H7 (cell line): ENCODE data around the gene PARD3. TPM values are rescaled to one million over a fixed set of nuclear protein-coding genes. Genes with fewer than 3 reads are reported as not detected.
A peak's percentile ranks its signal among the peaks of the same experiment; 100 is the strongest.

Experiments
- DNase-seq: peaks from one replicate; pipeline ENCODE4 v3.0.0; 2012
- H3K27me3 ChIP-seq: 2 replicates; pipeline ENCODE4 v1.6.0; 2011; ENCODE audit warnings: mild to moderate bottlenecking, low read length; ENCODE audit not compliant: control insufficient read depth, insufficient read depth
- H3K36me3 ChIP-seq: replicated peaks from 2 replicates; pipeline ENCODE4 v1.5.1; 2011; ENCODE audit warnings: low read length; ENCODE audit not compliant: control insufficient read depth, insufficient read depth
- H3K4me3 ChIP-seq: 2 replicates; pipeline ENCODE4 v1.5.1; 2011; ENCODE audit warnings: low read depth, mild to moderate bottlenecking, control low read depth, low read length, moderate library complexity; ENCODE audit not compliant: insufficient read depth
- total RNA-seq: library from RNA; depleted of rRNA; stranded (reverse); fragments of >200 nt; shearing (Covaris generic); gene quantifications from 2 replicates; pipeline ENCODE4 v1.2.3, GENCODE V29; 2014

Gene PARD3
- total RNA-seq, 1 experiment from 2014 or later: 51.1 TPM

DNA sequence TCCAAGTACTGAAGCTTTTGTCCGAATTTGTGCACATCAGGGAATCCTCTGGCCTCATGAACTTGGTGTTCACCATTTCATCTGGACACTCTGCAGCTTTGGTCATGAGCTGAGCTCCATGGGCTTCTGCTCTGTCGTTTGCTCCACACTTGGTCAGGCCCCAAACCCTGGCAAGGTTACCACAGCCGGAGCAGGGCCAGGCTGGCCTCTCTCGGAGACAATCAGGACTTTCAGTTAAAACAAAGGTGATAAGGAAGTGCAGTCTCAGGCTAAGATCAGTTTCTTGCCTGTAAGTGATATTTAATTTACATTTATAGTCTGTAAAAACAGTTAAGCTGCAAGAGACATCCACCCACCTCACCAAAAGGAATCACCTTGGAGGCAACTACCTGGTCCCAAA, 558.9 kb downstream of the PARD3 start:
- no peak for DNase-seq
- H3K36me3 ChIP-seq: no peaks in the 10 kb centered on the region
- H3K4me3 ChIP-seq: no peak overlapping the region
- no peaks in the 10 kb centered on the region for H3K27me3 ChIP-seq

DNA sequence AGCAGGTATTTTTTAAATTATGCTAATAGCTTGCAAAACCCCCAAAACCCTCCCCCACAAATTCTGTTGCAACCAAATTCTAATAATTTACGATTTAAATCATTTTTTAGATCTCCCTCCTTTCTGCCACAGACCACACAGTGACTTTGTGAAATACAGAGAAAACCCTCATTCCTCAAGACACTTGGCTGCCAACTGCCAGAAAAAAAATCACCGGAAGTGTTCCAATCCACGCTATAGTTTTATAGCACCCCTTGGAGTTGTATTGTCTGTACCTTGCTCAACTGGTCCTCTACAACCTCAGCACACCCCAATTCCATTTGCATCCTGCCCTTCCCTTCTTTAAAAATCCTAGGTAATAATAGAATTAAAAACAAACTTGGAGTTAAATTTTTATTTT, 560.1 kb downstream of the PARD3 start:
- Histone ChIP-seq H3K27me3 (no peaks in the 10 kb centered on the region), H3K4me3 (no peak overlapping the region), H3K36me3 (no peaks in the 10 kb centered on the region)
- DNase-seq: no peak

DNA sequence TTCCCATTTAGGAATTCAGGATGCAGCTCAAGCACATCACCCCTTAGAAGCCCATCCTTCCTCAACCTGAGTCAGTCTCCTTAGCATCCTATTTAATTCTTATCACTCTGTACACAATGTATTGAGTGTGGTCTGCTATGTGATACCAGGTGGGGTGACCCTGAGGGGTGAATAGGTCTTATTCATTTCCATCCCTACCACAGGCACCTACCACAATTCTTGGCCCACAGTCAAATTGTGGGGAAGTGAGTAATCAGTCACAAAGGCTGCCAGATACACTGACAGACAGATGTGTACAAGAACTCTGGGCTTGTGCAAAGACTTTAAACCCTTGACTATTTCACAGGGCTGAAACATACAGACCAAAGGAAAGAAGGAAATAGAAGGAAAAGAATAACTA, 560.5 kb downstream of the PARD3 start:
- H3K36me3 ChIP-seq: no peaks in the 10 kb centered on the region
- DNase-seq: no peak
- no peaks in the 10 kb centered on the region for H3K27me3 ChIP-seq
- no peak overlapping the region for H3K4me3 ChIP-seq

DNA sequence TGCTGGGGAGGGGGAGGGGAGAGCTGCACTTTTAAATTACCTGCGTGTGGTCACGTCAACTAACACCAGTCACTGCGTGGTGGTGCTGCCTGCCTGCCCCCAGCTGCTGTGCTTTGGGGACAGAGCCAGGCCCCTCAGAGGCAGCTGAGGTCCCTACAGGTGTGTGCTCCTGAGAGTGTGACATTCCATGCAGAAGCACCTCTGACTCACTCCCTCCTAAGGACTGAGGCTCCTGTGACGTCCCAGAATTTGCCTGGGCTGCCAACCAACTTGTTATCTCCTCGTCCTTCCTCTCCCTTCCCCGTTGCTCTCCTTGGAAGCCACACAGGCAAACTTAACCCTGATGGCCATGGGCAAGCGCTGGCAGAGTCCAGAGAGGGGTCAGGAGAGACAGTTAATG, 563.0 kb downstream of the PARD3 start:
- H3K4me3 ChIP-seq: no peak overlapping the region
- no peaks in the 10 kb centered on the region for H3K27me3 ChIP-seq
- H3K36me3 ChIP-seq: no peaks in the 10 kb centered on the region
- peak; percentile 32 for DNase-seq

DNA sequence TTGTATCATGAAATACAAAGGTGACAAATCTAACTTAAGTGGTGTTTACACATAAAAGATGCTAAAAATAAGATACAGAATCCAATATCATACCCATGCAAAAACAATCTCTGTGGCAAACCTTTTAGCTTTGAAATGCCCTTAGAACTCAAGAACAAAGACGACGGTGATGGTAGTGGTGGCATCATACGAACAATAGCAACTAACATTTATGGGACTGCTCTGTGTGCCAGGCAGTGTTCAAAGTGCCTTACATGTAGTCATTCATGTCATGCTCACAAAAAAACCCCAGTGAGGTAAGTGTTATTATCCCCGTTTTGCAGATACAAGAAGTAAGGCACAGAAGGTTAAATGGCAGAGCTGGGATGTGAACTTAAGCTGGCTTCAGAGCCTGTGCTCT, 563.9 kb downstream of the PARD3 start:
- Histone ChIP-seq H3K36me3 (no peaks in the 10 kb centered on the region), H3K27me3 (no peaks in the 10 kb centered on the region)
- no peak for DNase-seq

DNA sequence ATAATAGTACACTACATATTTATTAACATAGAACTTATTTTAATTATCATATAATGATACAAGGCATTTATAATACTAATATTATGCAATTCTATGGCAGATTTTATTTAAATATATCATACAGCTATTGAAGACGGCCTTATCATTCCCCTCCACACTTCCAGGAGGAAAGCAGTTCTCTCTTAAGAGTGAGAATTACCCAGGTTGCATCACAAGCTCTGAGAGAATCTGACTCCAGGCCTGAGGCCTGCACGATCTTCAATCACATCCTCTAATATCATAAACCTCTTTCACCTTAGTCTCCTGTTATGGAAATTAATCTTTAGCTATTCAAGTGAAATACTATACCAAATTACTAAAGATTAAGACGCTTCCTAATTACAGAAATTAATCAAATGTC, 564.4 kb downstream of the PARD3 start:
- H3K27me3 ChIP-seq: no peaks in the 10 kb centered on the region
- H3K36me3 ChIP-seq: no peaks in the 10 kb centered on the region
- no peak for DNase-seq
- no peak overlapping the region for H3K4me3 ChIP-seq

More for the DNA sequence above, 563.9 kb downstream of the PARD3 start:
- H3K4me3 ChIP-seq: no peak overlapping the region

DNA sequence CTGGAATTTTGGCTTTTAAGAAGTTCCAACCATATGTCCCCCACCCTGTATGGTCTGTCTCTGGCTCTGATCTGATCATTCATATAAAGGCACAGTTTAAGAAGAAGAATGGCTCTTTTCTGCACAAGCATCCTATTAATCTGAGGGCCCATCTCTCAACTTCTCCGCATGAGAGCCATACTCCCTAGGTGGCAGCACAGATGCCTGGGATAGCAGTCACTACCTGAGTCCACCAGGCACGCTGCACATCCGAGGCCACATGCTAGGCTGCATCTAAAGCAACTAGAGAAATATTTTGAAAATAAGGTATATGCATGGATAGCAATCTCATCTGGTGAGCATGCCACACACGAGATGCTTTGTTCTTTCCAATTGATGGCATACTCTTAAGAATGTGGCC, 565.5 kb downstream of the PARD3 start:
- Histone ChIP-seq H3K27me3 (no peaks in the 10 kb centered on the region), H3K4me3 (no peak overlapping the region), H3K36me3 (no peaks in the 10 kb centered on the region)
- DNase-seq: peak; percentile 56

DNA sequence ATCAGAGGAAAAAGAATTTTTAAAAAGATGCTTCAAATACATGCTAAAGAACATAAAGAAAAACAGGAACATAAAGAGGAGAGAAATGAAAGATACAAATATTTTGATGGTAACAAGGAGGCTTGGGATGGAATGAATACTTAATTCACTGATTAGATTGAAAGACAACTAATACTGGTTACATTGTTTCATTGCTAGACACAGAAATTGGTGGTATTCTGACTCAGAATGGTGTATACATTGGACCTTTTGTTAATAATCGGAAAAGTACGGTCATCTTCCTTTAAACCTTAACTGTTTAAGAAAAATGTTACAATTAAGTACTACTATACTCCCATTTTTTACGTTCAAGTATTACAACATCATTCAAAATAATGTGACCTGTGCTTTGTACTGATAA, 567.5 kb downstream of the PARD3 start:
- Histone ChIP-seq H3K36me3 (no peaks in the 10 kb centered on the region), H3K27me3 (no peaks in the 10 kb centered on the region), H3K4me3 (no peak overlapping the region)
- DNase-seq: no peak

DNA sequence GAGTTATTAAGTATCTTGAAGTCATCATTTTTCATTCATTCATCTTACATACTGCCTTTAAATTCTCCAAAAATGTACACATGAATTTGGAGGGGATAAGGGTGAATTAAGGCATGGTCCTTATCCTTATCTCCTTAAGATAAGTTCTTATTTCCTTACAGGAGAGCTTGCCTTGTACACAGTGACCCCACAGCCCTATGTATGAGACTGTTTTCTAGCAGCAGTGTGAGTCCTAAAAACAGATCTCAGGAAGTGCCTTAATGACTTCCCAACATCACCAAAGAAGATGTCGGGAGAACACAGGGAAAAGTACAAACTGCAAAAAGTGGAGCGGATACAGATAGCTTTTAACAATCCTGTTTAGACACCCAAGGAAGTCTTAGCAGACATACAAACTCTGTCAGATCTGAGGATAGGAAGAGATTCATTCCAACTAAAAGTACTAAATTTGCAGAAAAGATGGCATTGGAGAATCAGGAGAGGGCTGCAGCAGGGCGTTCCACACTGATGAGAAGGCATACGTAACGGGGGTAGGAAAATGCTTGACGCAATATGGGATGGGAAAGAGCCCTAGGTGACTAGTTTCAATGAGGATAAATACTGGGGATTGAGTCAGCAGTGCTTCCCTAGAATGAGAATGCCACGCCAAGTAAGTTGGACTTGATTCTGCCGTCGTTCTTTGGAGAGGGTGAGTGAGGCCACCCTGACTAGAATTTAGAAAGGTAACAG, 570.2 kb downstream of the PARD3 start:
- Histone ChIP-seq H3K27me3 (no peaks in the 10 kb centered on the region), H3K4me3 (no peak overlapping the region), H3K36me3 (no peaks in the 10 kb centered on the region)
- no peak for DNase-seq

DNA sequence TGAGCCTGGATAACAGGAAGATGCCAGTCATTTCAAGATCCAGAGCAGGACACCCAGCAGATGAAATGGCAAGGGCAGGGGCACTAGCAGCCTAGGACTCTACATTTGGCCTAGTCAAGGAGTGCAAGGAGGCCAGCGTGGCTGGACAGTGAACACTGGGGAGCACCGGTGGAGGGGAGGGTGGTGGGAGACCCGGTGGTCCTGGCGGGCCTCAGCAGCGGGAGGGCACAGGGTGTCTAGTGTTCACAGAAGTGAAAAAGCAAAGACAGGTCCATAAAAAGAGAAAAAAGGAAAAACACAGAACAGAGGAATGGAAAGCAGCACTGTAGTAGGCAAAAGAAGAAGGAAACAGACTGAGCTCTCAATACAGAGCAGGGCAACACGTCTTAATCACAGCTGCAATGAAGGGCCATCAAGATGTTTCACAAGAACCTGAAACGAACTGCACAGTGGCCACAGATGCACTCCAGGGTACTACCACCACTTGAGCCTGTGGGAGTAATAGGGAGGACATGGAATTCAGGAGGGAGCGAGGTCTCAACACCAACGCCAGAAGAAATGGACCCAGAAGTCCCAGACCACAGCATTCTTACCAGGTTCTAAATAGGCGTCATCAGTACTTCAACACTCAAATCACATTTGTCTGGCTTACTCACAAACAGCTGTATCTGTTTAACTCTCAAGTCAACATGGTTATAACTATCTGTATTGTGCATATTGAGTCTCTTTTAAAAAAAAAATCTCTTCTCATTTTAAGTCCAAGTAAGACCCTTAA, 573.7 kb downstream of the PARD3 start:
- Histone ChIP-seq H3K27me3 (no peaks in the 10 kb centered on the region), H3K4me3 (no peak overlapping the region), H3K36me3 (no peaks in the 10 kb centered on the region)
- DNase-seq: no peak

DNA sequence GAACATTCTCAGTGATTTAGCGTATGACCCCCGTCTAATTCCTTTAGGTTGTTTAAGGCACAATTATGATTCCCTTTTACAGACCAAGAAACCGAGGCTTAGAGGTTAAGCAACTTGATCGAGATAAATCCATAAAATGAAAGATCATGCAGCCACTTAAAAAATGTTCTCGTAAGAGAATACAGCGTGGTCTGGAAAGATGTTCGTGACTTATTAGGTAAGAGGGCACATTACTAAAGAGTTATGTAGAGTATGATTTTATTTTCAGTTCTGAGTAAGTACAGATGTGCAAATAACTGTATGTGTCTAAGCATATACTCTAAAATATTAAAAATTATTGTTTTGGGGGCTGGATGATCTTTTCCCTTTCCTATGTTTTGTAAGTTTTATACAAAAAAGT, 575.1 kb downstream of the PARD3 start:
- no peak for DNase-seq
- Histone ChIP-seq H3K27me3 (no peaks in the 10 kb centered on the region), H3K4me3 (no peak overlapping the region), H3K36me3 (no peaks in the 10 kb centered on the region)

DNA sequence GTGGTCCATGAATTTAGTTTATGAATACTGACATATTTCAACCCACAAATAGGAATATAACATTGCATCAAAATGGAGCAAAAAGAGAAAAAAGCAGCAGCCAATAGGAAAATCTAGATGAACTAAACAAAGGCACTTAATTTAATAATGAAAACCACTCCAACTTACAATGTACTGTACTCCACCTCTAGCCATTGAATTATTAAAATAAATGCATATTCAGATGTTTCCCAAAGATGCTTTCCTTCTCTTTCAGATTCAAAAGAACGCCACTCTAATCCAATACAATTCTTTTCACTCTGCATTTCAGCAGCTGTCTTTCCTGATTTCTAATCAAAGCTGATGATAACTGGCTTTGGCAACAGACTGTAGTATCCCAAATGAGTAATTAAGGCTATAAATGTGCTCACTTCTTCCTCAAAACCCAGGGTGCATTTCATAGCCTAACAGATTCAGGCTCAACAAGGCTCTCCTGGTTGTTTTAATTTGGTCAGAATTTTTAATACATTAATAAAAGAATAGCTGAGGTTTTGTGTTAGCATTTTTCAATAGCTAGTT, 577.1 kb downstream of the PARD3 start:
- H3K27me3 ChIP-seq: no peaks in the 10 kb centered on the region
- H3K36me3 ChIP-seq: no peaks in the 10 kb centered on the region
- no peak for DNase-seq
- H3K4me3 ChIP-seq: no peak overlapping the region

DNA sequence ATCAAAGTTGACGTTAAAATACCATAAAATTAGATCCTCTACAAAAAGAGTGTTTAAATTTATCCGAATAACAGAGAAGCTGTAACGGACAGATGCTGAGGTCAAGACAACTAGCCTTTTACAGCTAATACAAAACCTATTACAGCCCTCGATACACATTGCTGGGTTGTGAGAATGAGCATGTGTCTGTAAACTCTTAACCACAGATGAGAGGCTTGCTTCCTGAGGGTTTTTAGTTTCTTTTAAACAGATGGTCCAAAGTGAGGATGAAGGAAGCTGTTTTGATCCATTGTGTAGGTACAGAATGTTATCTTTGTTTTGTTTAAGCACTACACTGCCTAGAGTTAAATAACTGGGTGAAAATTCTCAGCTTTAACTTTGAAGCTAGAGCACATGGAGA, 578.2 kb downstream of the PARD3 start:
- H3K27me3 ChIP-seq: no peaks in the 10 kb centered on the region
- H3K4me3 ChIP-seq: no peak overlapping the region
- H3K36me3 ChIP-seq: no peaks in the 10 kb centered on the region
- DNase-seq: no peak

DNA sequence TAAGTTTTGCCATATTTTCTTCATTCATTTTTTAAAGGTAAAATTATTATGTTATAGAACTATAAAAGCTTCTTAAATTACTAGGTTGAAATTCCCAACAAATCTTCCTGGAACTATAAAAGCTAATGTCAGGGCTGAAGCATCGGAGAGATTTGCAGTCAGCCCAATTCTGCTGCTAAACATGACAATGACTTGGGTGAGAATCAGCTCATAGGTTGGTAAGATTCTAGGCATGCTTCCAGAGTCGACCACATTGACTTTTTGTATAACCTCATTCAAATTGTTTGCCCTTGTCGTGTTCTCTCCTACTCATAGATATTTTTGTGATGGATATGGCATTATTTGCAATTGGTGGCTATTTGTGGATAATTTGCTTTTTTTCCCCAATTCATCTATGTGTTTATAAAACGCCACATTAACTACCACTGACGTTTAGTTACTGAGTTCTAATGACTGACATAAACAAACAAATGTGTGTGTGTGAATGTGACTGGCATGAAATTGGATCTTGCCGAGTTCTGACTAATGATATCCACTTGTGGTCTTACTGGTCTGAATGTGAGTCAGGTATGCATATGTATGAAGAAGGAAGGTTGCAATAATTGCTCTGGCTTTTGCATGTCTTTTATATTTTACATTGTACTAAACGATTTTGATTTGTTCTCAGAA, 579.8 kb downstream of the PARD3 start:
- H3K4me3 ChIP-seq: no peak overlapping the region
- peak; percentile 20 for DNase-seq
- H3K36me3 ChIP-seq: no peaks in the 10 kb centered on the region
- H3K27me3 ChIP-seq: no peaks in the 10 kb centered on the region

DNA sequence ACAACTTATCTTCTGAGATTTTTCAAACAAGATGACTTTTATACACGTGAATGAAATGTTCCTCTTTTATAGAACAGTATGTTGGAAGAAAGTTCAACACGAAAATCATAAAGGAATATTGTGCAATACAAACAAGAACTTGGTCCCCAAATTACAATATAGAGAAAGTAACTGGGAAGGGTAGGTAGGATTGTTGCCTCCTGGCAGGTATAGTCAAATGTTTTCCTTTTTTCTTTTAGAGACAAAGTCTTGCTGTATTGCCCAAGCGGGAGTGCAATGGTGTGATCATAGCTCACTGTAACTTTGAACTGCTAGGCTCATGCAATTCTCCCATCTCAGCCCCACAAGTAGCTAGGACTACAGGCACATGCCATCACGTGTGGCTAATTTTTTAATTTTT, 582.6 kb downstream of the PARD3 start:
- no peak for DNase-seq
- no peak overlapping the region for H3K4me3 ChIP-seq
- H3K27me3 ChIP-seq: no peaks in the 10 kb centered on the region
- H3K36me3 ChIP-seq: no peaks in the 10 kb centered on the region
